Measurements from ENCODE around the gene PLEKHO2.

DNA sequence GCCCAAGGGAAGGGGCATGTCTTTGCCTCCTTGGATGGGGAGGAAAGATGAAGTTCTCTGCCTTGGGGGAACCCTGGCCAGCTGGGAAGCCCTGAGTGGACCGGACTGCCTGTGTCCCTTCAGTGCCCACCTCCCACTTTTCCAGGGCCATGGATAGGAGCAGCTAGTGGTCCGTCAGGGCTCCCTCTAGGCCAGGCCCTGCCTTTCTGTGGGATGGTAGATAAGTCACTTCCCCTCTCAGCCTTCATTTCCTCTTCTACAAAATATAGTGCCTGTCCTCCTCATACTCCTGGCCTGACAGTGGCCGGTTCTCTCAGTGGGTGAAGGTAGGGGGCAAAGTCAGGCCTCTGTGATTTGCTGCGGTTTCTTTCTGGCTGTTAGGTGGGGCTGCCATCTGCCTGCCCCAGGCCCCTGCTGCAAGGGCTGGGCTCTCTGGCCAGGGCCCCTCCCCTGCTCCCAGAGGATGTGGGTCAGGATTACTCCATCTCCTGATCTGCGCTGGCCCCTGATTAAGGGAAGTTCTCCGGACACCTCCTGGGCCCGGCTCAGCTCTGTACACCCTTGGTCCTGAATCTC lies 1.4 kb downstream of the PLEKHO2 start:
- TF ChIP-seq, protein P1, sequence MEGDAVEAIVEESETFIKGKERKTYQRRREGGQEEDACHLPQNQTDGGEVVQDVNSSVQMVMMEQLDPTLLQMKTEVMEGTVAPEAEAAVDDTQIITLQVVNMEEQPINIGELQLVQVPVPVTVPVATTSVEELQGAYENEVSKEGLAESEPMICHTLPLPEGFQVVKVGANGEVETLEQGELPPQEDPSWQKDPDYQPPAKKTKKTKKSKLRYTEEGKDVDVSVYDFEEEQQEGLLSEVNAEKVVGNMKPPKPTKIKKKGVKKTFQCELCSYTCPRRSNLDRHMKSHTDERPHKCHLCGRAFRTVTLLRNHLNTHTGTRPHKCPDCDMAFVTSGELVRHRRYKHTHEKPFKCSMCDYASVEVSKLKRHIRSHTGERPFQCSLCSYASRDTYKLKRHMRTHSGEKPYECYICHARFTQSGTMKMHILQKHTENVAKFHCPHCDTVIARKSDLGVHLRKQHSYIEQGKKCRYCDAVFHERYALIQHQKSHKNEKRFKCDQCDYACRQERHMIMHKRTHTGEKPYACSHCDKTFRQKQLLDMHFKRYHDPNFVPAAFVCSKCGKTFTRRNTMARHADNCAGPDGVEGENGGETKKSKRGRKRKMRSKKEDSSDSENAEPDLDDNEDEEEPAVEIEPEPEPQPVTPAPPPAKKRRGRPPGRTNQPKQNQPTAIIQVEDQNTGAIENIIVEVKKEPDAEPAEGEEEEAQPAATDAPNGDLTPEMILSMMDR (IDR thresholded peaks at IDR 0.05): no peak
- TF ChIP-seq POLR2A (IDR thresholded peaks at IDR 0.05) (no peak), POLR2AphosphoS5 (IDR thresholded peaks at IDR 0.05) (no peak)
